Measurements from ENCODE around the gene ARAP2.

Gene ARAP2

GRCh38 chr4:36173905-36174304, 70.4 kb downstream of the ARAP2 start:
- Histone ChIP-seq H3K36me3 (replicated peaks) (no peaks in the 10 kb centered on the region), H3K27me3 (replicated peaks) (no peaks in the 10 kb centered on the region), H3K4me3 (ENCODE audit: low read depth, low read length) (no peak overlapping the region), H3K27ac (no peak overlapping the region)
- no peak for TF ChIP-seq CTCF (IDR thresholded peaks at IDR 0.05; ENCODE audit: low read depth, low read length, missing control alignments)
- DNase-seq = no peak
- in situ Hi-C loops (cut with HindIII; ENCODE audit: low pct_ligation_motif_present, low sequenced_read_pairs) = no loop called here

- Histone ChIP-seq H3K4me3 (ENCODE audit: low read depth, low read length) (no peak overlapping the region), H3K27ac (no peak overlapping the region), H3K27me3 (replicated peaks) (no peaks in the 10 kb centered on the region), H3K36me3 (replicated peaks) (no peaks in the 10 kb centered on the region)
- no peak for TF ChIP-seq CTCF (IDR thresholded peaks at IDR 0.05; ENCODE audit: low read depth, low read length, missing control alignments)
- in situ Hi-C loops (cut with HindIII; ENCODE audit: low pct_ligation_motif_present, low sequenced_read_pairs) = no loop called here
- DNase-seq = no peak
Observed at GRCh38 chr4:36172656-36173055, 71.7 kb downstream of the ARAP2 start.

GRCh38 chr4:36168127-36168878, 76.0 kb downstream of the ARAP2 start:
- in situ Hi-C loops (cut with HindIII; ENCODE audit: low pct_ligation_motif_present, low sequenced_read_pairs) = no loop called here
- Histone ChIP-seq H3K4me3 (ENCODE audit: low read depth, low read length) (no peak overlapping the region), H3K36me3 (replicated peaks) (no peaks in the 10 kb centered on the region), H3K27me3 (replicated peaks) (no peaks in the 10 kb centered on the region), H3K27ac (no peak overlapping the region)
- no peak for DNase-seq
- TF ChIP-seq CTCF (IDR thresholded peaks at IDR 0.05; ENCODE audit: low read depth, low read length, missing control alignments) = no peak

GRCh38 chr4:36165631-36166005, 78.7 kb downstream of the ARAP2 start:
- Histone ChIP-seq H3K27me3 (replicated peaks) (no peaks in the 10 kb centered on the region), H3K36me3 (replicated peaks) (no peaks in the 10 kb centered on the region), H3K27ac (no peak overlapping the region), H3K4me3 (ENCODE audit: low read depth, low read length) (no peak overlapping the region)
- in situ Hi-C loops (cut with HindIII; ENCODE audit: low pct_ligation_motif_present, low sequenced_read_pairs) = no loop called here
- TF ChIP-seq CTCF (IDR thresholded peaks at IDR 0.05; ENCODE audit: low read depth, low read length, missing control alignments) = no peak
- no peak for DNase-seq

GRCh38 chr4:36164900-36165630, 79.2 kb downstream of the ARAP2 start:
- Histone ChIP-seq H3K27me3 (replicated peaks) (no peaks in the 10 kb centered on the region), H3K27ac (no peak overlapping the region), H3K36me3 (replicated peaks) (no peaks in the 10 kb centered on the region), H3K4me3 (ENCODE audit: low read depth, low read length) (no peak overlapping the region)
- in situ Hi-C loops (cut with HindIII; ENCODE audit: low pct_ligation_motif_present, low sequenced_read_pairs) = no loop called here
- no peak for TF ChIP-seq CTCF (IDR thresholded peaks at IDR 0.05; ENCODE audit: low read depth, low read length, missing control alignments)
- no peak for DNase-seq

Data from brain microvascular endothelial cell (primary cell).